Upper lobe of right lung (tissue), 1 donor: ENCODE data around the gene ENOX1. TPM values are rescaled to one million over a fixed set of nuclear protein-coding genes. Genes with fewer than 3 reads are reported as not detected.

Source experiments
- ATAC-seq: fragments of 200-7000 bp; cut with Tn5 transposase; one replicate; pipeline ENCODE4 v1.9.1; 2020; ENCODE audit warnings: mild to moderate bottlenecking, moderate library complexity
- DNase-seq: peaks from one replicate; pipeline ENCODE4 v3.0.0-alpha.2; 2020
- H3K27ac ChIP-seq: fragments of 200-600 bp; one replicate; pipeline ENCODE4 v1.8.0; 2022
- H3K27me3 ChIP-seq: fragments of 200-600 bp; one replicate; pipeline ENCODE4 v1.8.0; 2022; ENCODE audit warnings: mild to moderate bottlenecking
- H3K36me3 ChIP-seq: fragments of 200-600 bp; one replicate; pipeline ENCODE4 v1.8.0; 2022
- H3K4me1 ChIP-seq: fragments of 200-600 bp; one replicate; pipeline ENCODE4 v1.8.0; 2022
- H3K4me3 ChIP-seq: fragments of 200-600 bp; one replicate; pipeline ENCODE4 v1.8.0; 2022; ENCODE audit warnings: mild to moderate bottlenecking
- H3K9me3 ChIP-seq: fragments of 200-600 bp; one replicate; pipeline ENCODE4 v1.8.0; 2022
- CTCF ChIP-seq: fragments of 200-600 bp; IDR thresholded peaks from one replicate; pipeline ENCODE4 v1.8.0; 2022; ENCODE audit warnings: antibody characterized with exemption
- intact Hi-C: fragments of 100-400 bp; cut with DNase I; formaldehyde crosslinking; loops from one replicate; pipeline ENCODE4 v1.11.0; 2022
- total RNA-seq: library from RNA; stranded (reverse); fragmentation: NEBNext Ultra II Directional; extraction: Animal tissue kit (Norgen Biotek cat#: 25700); gene quantifications from one replicate; pipeline ENCODE4 v1.2.1, GENCODE V29; 2021
- donor health status: DM: no; HTN: yes; CAD: no; lungs with severe emphysema.

ENOX1 gene
- total RNA-seq, 1 donor from 2014 or later: 0.69 TPM

- H3K27me3 ChIP-seq: no peaks in the 10 kb centered on the region
- no peak for TF ChIP-seq CTCF
- intact Hi-C loops: no loop called here
- no peak overlapping the region for H3K4me3 ChIP-seq
- no peaks in the 10 kb centered on the region for H3K4me1 ChIP-seq
- no peaks in the 10 kb centered on the region for H3K36me3 ChIP-seq
- DNase-seq: no peak
- no peak overlapping the region for H3K27ac ChIP-seq
- ATAC-seq: no peak
- no peaks in the 10 kb centered on the region for H3K9me3 ChIP-seq
Observed at GRCh38 chr13:43780666-43781065, 6.1 kb downstream of the ENOX1 start.

- ATAC-seq: no peak
- Histone ChIP-seq H3K4me3 (no peak overlapping the region), H3K36me3 (no peaks in the 10 kb centered on the region), H3K27me3 (no peaks in the 10 kb centered on the region), H3K9me3 (no peaks in the 10 kb centered on the region), H3K4me1 (no peaks in the 10 kb centered on the region), H3K27ac (no peak overlapping the region)
- intact Hi-C loops: no loop called here
- no peak for DNase-seq
- TF ChIP-seq CTCF: no peak
Observed at GRCh38 chr13:43776501-43777079, 10.2 kb downstream of the ENOX1 start.

DNA sequence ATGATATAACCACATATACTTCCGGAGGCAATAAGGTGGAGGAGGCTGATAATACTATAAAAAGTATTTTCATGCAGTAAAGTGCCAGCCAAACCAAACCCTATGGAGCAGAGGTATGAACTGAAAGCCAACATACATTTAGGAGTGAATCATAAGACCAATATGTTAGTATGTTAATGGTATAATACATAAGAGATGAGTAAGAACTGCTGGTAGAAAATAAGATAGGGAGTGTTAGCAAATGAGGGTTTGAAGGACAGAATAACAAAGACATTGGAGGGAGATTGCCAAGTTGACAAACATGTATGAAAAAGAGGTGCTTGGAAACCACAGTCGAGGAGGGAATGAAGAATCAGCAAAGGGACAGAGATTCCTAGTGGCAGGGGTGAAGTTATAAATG, 10.8 kb downstream of the ENOX1 start:
- DNase-seq (no peak), ATAC-seq (no peak)
- no peak overlapping the region for H3K4me3 ChIP-seq
- no peak for TF ChIP-seq CTCF
- H3K4me1 ChIP-seq: no peaks in the 10 kb centered on the region
- no peaks in the 10 kb centered on the region for H3K9me3 ChIP-seq
- no peak overlapping the region for H3K27ac ChIP-seq
- intact Hi-C loops: no loop called here
- no peaks in the 10 kb centered on the region for H3K36me3 ChIP-seq
- no peaks in the 10 kb centered on the region for H3K27me3 ChIP-seq

GRCh38 chr13:43773602-43774001, 13.2 kb downstream of the ENOX1 start:
- no peak overlapping the region for H3K4me3 ChIP-seq
- no peak for DNase-seq
- no peaks in the 10 kb centered on the region for H3K27me3 ChIP-seq
- H3K4me1 ChIP-seq: no peaks in the 10 kb centered on the region
- no peak for ATAC-seq
- no peak for TF ChIP-seq CTCF
- intact Hi-C loops: no loop called here
- no peak overlapping the region for H3K27ac ChIP-seq
- no peaks in the 10 kb centered on the region for H3K9me3 ChIP-seq
- H3K36me3 ChIP-seq: no peaks in the 10 kb centered on the region

DNA sequence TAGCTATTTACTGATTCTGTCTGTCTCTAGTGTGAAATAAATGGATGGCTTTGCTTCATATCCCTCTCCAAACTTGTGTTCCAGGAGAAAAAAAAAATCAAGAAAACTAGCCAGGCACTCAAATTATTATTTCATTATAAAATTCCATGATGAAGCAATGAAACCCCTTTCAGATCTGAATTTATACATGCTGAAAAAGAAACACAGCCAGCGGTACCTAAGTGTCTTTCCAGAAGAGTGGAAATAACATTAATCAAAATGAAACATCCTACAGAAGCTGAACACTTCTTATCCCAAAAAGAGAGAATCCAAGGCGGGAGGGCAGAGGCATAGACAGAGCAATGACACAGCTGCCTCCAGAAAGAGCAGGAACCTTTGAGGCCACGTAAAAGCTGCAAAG, 15.9 kb downstream of the ENOX1 start:
- Histone ChIP-seq H3K36me3 (no peaks in the 10 kb centered on the region), H3K9me3 (no peaks in the 10 kb centered on the region), H3K27me3 (no peaks in the 10 kb centered on the region), H3K27ac (no peak overlapping the region), H3K4me3 (no peak overlapping the region), H3K4me1 (peaks cover 13% of the 10 kb centered on the region)
- ATAC-seq: no peak
- DNase-seq: no peak
- no peak for TF ChIP-seq CTCF
- intact Hi-C loops: no loop called here

DNA sequence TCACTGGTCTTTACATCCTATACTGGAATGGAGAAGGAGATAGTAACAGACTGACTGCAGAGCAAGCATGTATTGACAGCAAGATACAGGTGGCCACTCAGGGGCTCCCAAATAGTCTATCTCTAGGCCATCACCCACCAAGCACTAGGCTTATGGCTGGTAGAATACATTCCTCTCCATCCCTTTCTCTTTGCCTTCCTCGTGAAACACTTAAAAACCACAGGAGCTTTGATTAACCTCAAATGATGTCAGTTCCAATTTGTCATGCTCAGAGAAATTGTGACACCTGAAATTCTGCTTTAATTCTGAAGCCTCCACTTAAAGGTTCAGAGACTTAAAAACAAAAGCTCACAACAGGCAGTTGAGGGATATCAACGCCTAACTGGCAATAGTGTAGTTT, 17.2 kb downstream of the ENOX1 start:
- Histone ChIP-seq H3K27me3 (no peaks in the 10 kb centered on the region), H3K4me3 (no peak overlapping the region), H3K4me1 (peaks cover 13% of the 10 kb centered on the region), H3K9me3 (no peaks in the 10 kb centered on the region), H3K36me3 (no peaks in the 10 kb centered on the region), H3K27ac (no peak overlapping the region)
- ATAC-seq (no peak), DNase-seq (no peak)
- TF ChIP-seq CTCF: no peak
- intact Hi-C loops: no loop called here
